Spleen (tissue), 7 donors: ENCODE measurements around the gene GALNT18.

Source experiments
- CTCF ChIP-seq, 11 experiments: fragments of 200-600 bp in 7 of 11; fragments of 450-650 bp in 4 of 11; sonication (generic) in 4 of 11; IDR thresholded peaks in 8 of 11; conservative IDR thresholded peaks in 3 of 11; 1 replicate in 7 of 11; 2 replicates in 4 of 11; pipeline versions ENCODE4 v1.4.0 to v1.8.0; 2016 to 2021; ENCODE audit warnings: antibody characterized with exemption in 11 of 11, inconsistent platforms in 4 of 11, mild to moderate bottlenecking in 1 of 11
- POLR2A ChIP-seq, 3 donors: fragments of 450-650 bp; IDR thresholded peaks; one replicate each; pipeline ENCODE4 v1.5.1; 2017; ENCODE audit warnings: antibody characterized with exemption in 3 of 3, mild to moderate bottlenecking in 1 of 3
- donor health status: DM: no; HTN: no; CAD: no; lungs with moderate emphysema.
- donor health status: DM: no; HTN: no; CAD: no.
- donor health status: DM: no; HTN: no; CAD: no.

DNA sequence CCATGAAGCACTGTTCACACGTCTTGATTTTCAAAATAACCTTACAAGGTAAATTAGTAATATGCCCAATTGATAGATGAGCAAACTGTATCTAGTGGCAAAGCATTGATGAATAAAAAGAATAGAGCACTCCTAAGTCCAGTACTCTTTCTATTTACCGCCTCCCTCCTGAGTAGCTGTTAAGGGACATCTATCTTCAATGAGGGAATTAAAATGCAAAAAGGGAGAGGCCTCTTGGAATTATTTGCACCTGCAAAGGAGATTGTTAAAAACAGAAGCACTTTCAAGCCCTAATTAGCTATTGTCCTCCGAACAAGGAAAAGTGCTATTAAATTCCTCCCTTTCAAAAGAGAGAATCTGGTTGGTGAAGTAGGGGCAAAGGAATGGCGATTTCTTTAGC lies 6.8 kb upstream of the GALNT18 start:
- TF ChIP-seq CTCF (IDR thresholded peaks at IDR 0.05 in 8 of 11, conservative IDR thresholded peaks at IDR 0.05 in 3 of 11), result no peak
- TF ChIP-seq POLR2A (IDR thresholded peaks at IDR 0.05), result no peak
